ENCODE measurements around the gene BRD3OS.

BRD3OS gene, protein sequence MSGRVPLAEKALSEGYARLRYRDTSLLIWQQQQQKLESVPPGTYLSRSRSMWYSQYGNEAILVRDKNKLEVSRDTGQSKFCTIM

DNA sequence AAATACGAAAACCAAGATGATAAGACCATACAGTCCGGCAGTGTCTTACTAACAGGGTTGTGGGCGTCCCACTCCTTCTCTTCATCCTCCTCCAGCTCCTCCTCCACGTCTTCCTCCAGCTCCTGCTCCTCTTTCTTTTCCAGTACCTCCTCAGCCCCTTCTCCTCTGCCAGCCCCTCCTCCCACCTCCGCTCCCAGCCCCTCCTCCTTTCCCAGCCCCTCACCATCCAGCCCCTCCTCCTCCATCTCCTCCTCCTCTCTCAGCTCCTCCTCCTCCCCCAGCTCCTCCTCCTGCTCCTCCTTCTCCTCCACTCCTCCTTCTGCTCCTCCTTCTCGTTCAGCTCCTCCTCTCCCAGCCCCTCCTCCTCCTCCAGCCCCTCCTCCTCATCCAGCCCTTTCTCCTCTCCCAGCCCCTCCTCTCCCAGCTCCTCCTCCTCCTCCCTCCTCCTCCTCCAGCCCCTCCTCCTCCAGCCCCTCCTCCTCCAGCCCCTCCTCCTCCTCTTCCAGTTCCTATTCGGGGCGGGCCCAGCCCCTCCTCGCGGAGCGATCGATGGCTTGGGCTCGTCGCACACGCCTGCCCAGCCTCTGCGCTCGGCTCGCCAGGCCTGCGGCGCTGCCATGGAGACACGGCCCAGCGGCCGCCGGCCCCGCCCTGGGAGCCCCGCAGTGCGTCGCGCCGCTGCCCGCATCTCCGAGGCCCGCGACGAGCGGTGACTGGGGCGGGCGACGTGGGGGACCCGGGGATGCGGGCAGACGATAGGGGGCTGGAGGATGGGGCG is at the start of gene BRD3OS:
Gene BRD3OS (plus strand): TSS at position 654 of the 778 bp plus-strand sequence. CDS start 1,267 bp downstream, outside the sequence.
- peak; percentile 100 for DNase-seq (ENCODE audit: low spot score)

DNA sequence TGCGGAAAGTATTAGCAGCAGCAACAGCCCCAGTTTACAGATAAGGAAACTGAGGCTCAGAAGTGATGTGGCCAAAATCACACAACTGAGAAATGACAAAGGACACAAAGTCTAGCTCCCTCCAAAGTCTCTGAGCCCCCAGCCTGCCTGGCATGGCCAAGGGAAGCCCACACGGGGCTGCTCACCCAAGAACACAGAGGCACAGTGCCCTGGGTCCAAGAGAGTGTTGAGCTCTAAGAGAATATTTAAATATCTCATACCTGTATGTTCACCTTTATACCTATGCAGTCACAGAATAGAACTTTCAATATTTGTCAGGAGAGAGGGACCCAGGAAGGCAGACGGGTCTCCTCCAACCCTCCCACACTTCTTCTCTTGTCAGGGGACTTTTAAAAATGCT is 49.8 kb upstream of the BRD3OS start:
- no peak for DNase-seq (ENCODE audit: low spot score)

DNA sequence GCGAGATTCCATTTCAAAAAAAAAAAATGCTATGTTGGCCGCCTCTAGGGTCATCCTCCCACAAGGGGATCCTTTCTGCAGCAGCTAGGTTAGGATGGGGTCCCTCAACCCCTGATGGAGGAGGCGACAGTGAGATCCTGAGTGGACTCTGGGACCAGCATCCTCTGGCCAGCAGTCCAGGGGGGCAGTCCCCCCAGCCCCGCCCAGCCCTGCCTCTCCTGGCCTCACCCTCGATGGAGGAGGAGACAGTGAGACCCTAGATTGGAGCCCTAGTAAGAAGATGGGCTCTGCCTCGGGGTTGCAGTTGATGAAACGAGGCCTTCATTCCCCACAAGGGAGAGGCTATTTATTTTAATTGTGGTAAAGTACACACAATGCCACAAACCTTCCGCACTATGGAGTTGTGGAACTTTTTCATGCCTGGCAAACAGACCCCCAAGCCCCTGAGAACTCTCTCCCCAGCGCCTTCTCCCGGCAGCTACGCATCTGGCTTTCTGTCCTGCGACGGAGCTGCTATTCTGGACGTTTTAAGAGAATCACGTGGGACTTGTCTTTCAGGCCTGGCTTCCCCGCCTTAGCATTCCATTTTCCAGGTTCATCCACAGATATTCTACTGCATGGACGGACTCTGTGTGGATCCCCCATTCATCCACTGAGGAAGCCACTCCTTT is 49.0 kb upstream of the BRD3OS start:
- no peak for DNase-seq (ENCODE audit: low spot score)

DNA sequence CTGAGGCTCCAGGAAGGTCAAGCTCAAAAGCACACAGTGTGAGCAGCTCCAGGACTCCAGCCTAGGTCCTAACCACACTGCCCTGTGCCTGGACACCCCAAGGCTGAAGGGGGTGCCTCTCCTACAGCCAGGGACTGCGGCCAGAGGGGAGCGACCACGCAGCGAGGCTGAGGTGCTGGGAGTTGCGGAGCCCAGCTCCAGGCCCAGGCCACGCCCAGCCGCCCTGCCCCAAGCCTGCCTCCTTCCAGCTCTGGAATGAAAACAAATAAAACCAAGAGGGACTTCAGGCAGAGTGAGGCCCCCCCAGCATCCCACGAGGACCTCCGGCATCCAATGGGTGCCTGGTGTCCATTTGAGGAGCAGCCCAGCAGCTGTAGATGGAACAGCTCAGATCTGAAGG is 48.4 kb upstream of the BRD3OS start:
- DNase-seq (ENCODE audit: low spot score): no peak

DNA sequence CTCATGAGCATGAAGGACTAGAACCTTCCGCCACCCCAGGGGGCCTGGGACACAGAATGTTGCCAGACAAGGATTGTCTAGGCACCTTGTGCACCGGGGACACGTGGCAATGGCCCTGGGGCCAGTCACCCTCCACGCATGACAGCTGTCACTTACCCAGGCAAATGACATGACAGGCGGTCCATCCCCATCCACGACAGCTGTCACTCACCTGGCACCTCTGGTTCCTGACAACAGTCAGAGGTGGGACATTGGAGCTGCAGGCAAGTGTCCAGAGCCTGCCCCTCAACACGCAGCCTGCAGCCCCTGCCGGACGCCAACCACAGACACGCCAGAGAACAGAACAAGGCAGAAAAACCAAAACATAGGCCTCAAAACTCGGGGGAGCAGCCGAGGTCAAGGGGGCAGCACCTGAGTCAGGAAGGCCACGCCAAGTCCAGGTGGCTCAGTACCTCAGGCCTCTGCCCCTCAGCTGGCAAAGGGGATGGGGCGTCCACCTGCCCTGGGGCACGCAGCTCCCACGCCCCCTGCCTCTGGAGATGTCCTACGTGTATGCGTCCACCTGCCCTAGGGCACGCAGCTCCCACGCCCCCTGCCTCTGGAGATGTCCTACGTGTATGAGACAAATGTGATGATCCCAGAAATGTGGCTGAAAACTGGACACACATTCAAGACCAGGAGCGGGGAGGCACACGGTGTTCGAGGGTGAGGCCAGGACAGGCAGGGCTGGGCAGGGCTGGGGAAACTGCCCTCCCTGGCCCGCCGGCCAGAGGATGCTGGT is 47.7 kb upstream of the BRD3OS start:
- no peak for DNase-seq (ENCODE audit: low spot score)

DNA sequence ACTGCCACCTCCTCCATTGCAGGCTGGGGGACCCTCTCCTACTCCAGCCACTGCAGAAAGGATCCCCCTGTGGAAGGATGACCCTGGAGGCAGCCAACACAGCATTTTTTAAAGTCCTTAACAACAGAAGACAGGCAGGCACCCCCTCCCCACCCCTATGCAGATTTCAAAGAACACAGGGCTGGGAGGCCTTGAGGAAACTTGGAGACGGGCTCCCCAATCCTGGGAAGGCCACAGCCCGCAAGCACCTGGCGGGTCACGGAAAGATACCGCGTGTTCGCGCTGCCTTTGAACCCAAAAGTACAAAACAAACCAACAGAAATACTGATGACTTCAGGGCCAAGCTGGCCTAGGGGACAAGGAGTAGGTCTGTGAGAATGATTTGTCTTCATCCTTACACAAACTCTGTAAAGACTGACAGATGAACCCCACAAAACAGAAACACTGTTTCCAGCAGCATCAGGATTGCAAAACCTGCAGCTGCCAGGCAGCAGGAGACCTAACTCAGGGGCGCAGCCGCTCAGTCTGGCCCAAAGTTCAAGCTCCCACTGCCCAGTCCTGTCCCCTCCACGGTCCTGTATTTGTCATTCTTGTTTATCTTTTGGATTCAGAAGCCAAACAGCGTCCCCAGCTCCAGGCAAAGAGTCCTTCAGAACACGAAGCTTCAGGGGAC is 46.9 kb upstream of the BRD3OS start:
- DNase-seq (ENCODE audit: low spot score): no peak

DNA sequence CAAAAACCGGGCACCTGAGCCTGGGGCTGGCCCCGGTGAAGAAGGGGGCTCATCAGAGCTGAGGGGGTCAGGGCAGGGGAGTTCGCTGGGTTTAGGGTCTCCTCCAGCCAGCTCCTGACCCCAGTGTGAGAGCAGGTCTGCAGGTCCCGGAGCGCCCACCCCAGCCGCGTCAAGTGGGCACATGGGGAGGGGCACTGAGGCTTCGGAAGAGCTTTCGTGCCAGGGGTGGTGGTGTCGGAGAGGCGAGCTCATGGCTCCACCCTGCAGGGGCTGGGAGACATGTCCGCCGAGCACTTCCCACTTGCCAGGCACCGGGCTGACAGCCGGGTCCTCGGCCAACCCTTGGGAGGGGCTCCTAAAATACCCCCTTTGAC is 46.4 kb upstream of the BRD3OS start:
- DNase-seq (ENCODE audit: low spot score): no peak

DNA sequence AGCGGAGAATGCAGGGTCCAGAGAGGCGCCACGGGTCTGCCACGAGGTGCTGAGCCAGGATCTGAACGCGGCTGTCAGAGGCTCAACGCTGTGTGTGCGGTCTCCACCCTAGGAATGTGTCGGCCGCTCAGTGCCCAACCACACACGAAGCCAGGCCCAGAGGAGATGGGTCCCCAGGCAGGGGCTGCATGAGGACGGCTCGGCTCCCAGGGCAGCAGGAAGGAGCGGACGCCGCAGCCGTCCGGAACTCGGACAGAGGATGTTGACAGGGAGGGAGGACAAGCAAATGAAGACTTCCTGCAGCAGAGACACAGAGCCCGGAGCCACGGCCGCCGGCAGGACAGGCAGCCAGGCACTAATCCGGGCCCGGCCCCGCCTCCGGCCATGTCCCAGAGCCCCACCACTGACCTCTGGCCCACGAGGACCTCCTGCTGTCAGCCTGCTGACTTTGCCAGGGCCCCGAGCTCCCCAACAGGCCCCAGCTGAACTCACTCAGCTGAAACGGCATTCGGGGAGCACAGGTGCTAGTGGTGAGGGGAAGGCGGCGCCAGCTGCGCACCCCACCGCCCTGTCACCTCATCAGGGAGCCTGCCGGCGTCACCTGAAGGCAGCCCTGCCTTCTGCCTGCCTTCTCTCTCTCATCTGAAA is 45.9 kb upstream of the BRD3OS start:
- DNase-seq (ENCODE audit: low spot score): no peak

DNA sequence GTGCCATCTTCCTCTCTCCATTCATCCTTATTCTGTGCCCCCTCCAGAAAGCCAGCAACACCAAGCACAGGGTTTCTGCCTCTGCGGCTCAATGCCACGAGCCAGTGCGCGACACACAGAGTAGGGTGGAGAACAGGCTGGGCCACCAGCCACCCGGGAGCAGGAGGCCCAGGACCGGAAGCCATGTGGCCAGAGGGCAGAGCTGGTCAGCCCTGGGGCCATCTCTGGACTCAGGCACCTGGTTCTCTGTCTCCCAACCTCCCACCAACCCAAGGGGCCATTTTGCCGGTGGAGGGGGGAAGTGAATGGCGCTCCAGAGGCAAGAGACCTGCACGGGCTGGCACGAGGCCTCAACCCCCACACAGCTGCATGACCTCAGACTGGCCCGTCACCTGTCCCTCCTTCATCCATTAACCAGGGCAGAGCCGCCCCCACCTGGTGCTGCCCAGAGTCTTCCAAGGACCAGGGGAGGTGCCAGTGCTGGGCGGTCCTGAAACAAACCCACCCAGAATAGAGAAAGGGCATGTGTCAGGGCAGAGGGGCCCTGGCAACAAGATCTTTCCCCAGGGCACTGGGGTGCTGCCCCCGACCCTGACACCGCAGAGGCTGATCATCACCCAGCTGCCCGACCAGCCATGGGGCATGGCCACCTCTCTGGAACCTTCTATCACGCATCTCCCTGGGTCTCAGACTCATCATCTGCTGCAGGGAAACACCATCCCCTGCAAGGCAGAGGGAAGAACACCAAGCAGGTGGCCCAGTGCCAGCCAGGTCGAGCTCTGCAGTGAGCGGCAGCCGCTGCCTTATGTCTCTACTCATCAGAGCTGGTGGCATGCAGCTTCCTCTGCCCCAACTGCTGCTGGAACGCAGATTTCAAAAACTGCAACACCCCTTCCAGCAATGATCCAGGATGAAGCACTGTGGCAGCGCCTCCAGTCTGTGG is 45.1 kb upstream of the BRD3OS start:
- no peak for DNase-seq (ENCODE audit: low spot score)

DNA sequence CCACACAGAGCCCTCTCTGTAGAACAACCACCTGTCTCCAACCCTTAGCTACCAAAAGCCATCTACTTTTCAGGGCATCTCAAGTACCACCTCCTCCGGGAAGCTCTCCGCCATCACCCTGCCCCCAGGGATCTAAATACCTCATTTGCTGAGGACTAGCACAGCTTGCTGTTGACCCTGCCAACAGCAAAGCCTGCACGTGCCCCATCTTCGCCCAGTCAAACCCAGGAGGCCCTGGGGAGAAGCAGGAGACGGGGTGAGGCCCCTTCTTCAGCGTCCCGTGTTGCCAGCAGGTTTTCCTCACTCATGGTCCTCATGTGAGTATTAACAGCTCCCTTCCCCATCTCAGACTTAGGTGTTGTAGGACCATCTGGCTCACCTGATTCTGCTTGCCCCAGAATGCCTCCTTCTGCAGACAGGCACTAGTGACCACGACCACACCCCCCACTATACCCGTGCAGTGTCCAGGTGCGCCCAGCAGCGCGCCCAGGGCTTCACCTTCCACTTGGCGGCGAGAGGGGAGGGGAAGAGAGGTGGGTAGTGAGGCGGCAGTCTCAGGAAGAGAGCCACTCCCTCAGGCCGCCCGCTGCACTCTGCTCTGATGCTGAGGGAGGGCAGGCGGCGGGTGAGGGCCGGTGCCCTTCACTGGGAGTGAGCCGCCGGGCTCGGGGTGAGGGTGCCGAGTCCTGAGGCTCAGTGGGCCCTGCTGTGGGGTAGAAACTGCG is 44.3 kb upstream of the BRD3OS start:
- no peak for DNase-seq (ENCODE audit: low spot score)

DNA sequence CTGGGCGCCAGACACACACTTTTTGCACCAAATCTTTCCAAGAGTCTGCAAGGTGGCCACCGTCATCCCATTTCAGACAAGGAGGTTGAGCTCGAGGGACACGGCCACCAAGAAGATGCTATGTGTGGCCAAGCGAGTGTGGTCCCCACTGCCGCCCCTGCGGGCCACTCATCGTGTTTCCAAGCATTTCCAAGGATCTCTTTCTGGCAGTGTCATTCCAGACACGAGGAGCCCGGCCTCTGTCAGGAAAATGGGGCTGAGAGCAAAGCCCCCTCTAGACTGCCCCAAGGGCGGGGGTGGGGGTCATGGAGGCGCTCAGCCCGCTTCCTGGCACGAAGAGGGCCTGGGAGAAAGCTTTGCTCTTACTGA is 43.7 kb upstream of the BRD3OS start:
- no peak for DNase-seq (ENCODE audit: low spot score)

DNA sequence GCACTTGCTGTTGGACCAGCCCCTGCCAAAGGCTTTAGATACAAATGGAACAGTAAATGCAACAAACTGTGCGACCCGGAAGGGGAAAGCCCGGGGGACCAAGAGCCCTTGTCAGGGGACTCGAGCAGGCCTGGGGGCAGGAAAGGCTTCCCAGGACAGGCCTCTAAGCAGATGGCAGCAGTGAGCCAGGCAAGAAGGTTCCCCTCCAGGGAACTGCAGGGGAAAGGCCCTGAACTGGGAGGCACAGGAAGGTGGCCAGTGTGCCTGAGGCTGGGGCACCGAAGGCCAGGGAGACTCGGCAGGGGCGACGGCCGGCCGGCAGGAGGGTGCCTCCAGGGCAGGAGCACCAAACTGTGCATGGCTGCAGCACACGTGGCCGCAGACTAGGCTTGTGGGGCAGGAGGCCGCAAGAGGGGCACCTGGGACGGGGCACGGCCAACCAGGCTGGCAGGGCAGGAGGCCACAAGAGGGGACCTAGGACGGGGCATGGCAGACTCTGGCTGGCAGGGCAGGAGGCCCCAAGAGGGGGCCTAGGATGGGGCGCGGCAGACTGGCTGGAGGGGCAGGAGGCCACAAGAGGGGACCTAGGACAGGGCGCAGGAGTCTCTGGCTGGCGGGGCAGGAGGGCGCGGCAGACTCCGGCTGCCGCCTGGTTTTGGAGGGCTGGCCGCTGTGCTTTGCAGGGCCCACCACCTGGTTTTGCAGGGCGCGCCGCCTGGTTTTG is 43.2 kb upstream of the BRD3OS start:
- no peak for DNase-seq (ENCODE audit: low spot score)

DNA sequence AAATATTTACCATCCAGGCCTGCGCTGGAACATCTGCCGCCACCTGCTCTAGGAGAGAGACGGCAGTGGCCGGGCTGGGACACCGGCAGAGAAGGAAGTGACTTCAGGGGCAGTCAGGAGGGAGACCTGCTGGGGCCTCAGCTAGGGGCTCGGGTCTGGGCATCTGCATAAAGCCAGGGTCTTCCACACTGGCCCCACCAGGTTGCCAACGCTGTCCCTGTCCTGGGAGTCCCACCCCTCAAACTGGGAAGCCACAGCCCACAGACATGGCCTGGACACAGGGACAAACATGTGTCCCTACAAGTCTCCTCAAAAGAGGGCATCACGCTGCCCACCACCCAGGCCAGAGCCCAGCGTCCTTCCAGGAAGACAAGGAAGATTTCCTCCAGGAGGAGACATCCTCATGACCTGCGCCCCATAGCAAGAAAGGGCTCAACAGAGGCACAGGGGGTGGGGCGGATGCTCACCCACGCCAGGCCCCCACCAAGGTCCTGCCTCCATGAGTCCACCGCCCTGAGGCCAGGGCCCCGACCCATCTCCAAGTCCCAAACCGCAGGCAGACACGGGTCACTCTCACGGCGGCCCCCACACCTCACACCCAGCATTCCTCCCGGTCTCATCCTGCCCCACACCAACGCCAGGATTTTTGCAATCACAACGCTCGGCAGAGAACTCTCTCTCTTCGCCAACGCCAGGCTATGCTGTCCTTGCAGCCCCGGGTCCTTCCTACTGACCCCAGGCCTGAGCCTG is 42.1 kb upstream of the BRD3OS start:
- DNase-seq (ENCODE audit: low spot score): no peak

DNA sequence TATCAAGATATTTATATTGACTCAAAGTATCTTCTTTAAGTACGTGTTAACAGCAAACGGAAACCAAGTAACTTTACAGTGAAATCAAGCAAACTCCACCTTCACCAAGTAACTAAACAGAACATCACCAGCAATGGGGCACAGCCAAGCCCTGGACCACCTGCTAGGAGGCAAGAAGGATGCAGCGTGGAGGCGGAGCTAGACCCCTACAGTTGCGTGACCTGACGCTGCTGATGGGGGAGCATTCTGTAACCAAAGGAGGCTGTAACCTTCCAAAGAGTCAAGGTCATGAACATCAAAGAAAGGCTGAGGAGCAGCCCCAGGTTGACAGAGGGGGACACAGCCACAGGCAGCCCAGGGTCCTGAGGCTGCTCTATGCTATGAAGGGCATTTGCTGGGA is 39.2 kb upstream of the BRD3OS start:
- no peak for DNase-seq (ENCODE audit: low spot score)

DNA sequence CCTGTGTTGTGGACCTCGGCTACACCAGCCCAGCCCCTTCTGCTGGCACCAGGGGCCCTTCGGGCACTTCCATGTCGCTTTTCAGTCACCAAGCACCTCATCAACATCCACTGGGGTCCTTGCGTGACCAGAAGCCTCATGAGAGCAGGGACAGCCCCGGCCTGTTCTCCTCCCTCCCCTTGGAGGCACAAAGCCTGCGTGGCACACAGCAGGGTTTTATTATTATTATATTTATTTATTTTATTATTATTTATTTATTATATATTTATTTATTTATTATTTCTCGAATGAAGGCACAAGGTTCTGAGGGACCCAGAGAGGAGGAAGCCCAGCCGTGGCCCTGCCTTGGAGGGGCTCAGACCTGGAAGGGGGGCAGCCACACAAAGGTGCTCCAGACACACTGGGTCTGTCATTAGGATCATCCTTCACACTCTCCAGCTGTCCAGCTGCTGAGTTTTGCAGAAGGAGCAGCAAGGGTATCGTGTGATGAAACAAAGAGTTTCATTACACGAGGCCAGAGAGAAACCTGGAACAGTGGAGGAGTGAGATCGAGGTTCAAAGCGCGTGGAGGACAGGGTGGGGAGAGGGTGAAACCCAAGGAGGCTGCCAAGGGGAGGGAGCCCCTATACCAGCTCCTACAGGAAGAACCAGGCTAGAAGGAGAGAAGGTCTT is 38.4 kb upstream of the BRD3OS start:
- no peak for DNase-seq (ENCODE audit: low spot score)

DNA sequence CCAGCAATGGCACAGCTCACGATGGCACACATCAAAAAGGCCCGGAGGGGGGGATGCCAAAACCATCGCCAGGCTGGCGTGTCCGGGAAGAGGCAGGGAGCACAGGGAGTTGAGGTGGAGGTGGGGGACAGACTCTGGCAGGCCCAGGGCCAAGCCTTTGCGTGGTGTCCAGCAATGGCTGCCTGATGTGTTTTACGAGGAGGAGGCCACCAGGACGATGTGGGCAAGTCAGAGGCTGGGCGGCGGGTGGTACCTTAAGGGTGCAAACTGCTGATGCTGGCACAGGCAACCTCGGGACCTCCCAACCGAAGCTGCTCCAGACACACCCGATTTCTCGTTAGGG is 37.9 kb upstream of the BRD3OS start:
- DNase-seq (ENCODE audit: low spot score): no peak

DNA sequence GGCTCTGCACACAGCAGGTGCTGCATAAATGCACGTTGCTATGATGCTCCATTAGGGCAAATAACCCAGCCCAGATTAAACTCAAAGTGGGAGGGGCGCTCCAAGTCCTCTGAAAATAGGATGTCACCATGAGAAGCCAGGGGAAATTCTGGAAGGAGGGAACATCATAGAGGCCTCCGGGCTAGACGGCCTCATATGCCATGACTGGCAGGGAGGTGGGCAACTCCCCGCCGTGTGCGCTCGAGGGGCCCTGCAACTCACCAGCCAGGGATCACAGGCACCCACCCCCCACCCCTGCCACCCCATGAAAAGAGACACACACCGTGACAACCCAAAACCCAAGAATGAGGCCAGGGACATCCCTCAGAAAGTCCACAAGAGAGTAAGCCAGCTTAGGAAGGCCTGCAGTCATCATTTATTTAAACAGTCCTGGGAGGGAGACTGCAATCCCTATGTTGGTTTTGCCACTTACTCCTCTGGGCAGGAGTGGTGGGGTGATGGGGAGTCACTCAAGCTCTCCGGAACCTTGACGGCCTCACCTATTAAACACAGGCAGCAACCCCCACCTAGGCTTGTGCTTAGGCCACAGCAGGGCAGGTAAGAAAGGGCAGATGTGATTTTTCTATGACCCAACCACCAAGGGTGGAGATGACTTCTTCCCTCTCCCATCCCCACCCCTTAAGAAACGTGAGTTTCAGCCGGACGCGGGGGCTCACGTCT is 37.2 kb upstream of the BRD3OS start:
- no peak for DNase-seq (ENCODE audit: low spot score)

Measured in ecto neural progenitor cell (in vitro differentiated cells).